Astrocyte (in vitro differentiated cells and primary cell): ENCODE results near the gene TXNDC9. TPM values are rescaled to one million over a fixed set of nuclear protein-coding genes. Genes with fewer than 3 reads are reported as not detected.

Experiments used
- DNase-seq: peaks from one replicate; pipeline ENCODE4 v3.0.0-alpha.2; 2010; ENCODE audit warnings: low read depth
- FAIRE-seq: peaks from 2 replicates; lab custom pipeline; 2011; peaks lifted over from hg19 to GRCh38; lab: Jason Lieb, UNC
- H2AFZ ChIP-seq: 2 replicates; pipeline ENCODE4 v1.6.0; 2012; ENCODE audit warnings: low read depth, low read length, inconsistent platforms
- H3K27ac ChIP-seq: 2 replicates; pipeline ENCODE4 v1.5.1; 2011; ENCODE audit warnings: low read depth, low read length, inconsistent platforms
- H3K27me3 ChIP-seq: 2 replicates; pipeline ENCODE4 v1.6.0; 2011; ENCODE audit warnings: low read length, inconsistent platforms; ENCODE audit not compliant: insufficient read depth
- H3K36me3 ChIP-seq: 2 replicates; pipeline ENCODE4 v1.5.1; 2011; ENCODE audit warnings: low read length, inconsistent platforms; ENCODE audit not compliant: insufficient read depth
- H3K4me1 ChIP-seq: 2 replicates; pipeline ENCODE4 v1.5.1; 2011; ENCODE audit warnings: low read length, inconsistent platforms; ENCODE audit not compliant: insufficient read depth
- H3K4me2 ChIP-seq: 2 replicates; pipeline ENCODE4 v1.6.0; 2012; ENCODE audit warnings: low read length, inconsistent platforms
- H3K4me3 ChIP-seq: 2 replicates; pipeline ENCODE4 v1.5.1; 2011; ENCODE audit warnings: low read depth, mild to moderate bottlenecking, low read length, inconsistent platforms; ENCODE audit not compliant: insufficient read depth
- H3K79me2 ChIP-seq: 2 replicates; pipeline ENCODE4 v1.6.0; 2012; ENCODE audit warnings: mild to moderate bottlenecking, low read length, inconsistent platforms; ENCODE audit not compliant: insufficient read depth
- H3K9ac ChIP-seq: 2 replicates; pipeline ENCODE4 v1.6.0; 2012; ENCODE audit warnings: mild to moderate bottlenecking, low read length, inconsistent platforms
- H3K9me3 ChIP-seq: 2 replicates; pipeline ENCODE4 v1.5.1; 2012; ENCODE audit warnings: low read depth, mild to moderate bottlenecking, low read length, inconsistent platforms; ENCODE audit not compliant: insufficient read depth
- H4K20me1 ChIP-seq: 2 replicates; pipeline ENCODE4 v1.6.0; 2012; ENCODE audit warnings: low read length, inconsistent platforms; ENCODE audit not compliant: insufficient read depth
- H3K27ac Mint-ChIP-seq: one replicate; pipeline ENCODE4 v1.8.0; 2021; ENCODE audit warnings: mild to moderate bottlenecking, mixed read lengths; ENCODE audit not compliant: unreplicated experiment
- H3K27me3 Mint-ChIP-seq: one replicate; pipeline ENCODE4 v1.8.0; 2021; ENCODE audit warnings: low read depth, mixed read lengths; ENCODE audit not compliant: unreplicated experiment
- H3K36me3 Mint-ChIP-seq: one replicate; pipeline ENCODE4 v1.8.0; 2021; ENCODE audit warnings: low read depth, mixed read lengths; ENCODE audit not compliant: unreplicated experiment
- H3K4me1 Mint-ChIP-seq: one replicate; pipeline ENCODE4 v1.8.0; 2021; ENCODE audit warnings: low read depth, mixed read lengths; ENCODE audit not compliant: unreplicated experiment
- H3K4me3 Mint-ChIP-seq: one replicate; pipeline ENCODE4 v1.8.0; 2021; ENCODE audit warnings: mild to moderate bottlenecking, moderate library complexity, mixed read lengths; ENCODE audit not compliant: unreplicated experiment
- H3K9me3 Mint-ChIP-seq: one replicate; pipeline ENCODE4 v1.8.0; 2021; ENCODE audit warnings: mild to moderate bottlenecking, mixed read lengths; ENCODE audit not compliant: unreplicated experiment
- CTCF ChIP-seq: IDR thresholded peaks from 2 replicates; pipeline ENCODE4 v1.5.1; 2011; ENCODE audit warnings: low read depth, mild to moderate bottlenecking, inconsistent platforms, low read length, moderate library complexity; ENCODE audit not compliant: insufficient read depth
- EZH2 ChIP-seq: IDR thresholded peaks from 2 replicates; pipeline ENCODE4 v1.6.1; 2012; ENCODE audit warnings: mild to moderate bottlenecking, low read length, inconsistent platforms; ENCODE audit not compliant: insufficient read depth
- total RNA-seq: library from RNA; stranded (reverse); gene quantifications from 2 replicates; pipeline ENCODE4 v1.2.1, GENCODE V29; 2021

The TXNDC9 gene
- total RNA-seq, 1 donor from 2014 or later, result 48.3 TPM

- Histone ChIP-seq H3K4me1 (no peaks in the 10 kb centered on the region), H3K36me3 (peaks cover 55% of the 10 kb centered on the region), H3K27me3 (no peaks in the 10 kb centered on the region), H3K79me2 (no peaks in the 10 kb centered on the region), H3K4me2 (no peak overlapping the region), H3K9me3 (no peaks in the 10 kb centered on the region), H3K4me3 (no peak overlapping the region), H3K27ac (no peak overlapping the region), H4K20me1 (no peaks in the 10 kb centered on the region), H3K9ac (no peak overlapping the region), H2AFZ (no peak overlapping the region)
- H3K4me1 Mint-ChIP-seq, result no peaks in the 10 kb centered on the region
- no peak for TF ChIP-seq EZH2
- TF ChIP-seq CTCF, result no peak
- DNase-seq (peak; percentile 39), FAIRE-seq (peak; percentile 55)
- H3K27me3 Mint-ChIP-seq, result no peaks in the 10 kb centered on the region
- H3K36me3 Mint-ChIP-seq, result peaks cover 23% of the 10 kb centered on the region
- no peak overlapping the region for H3K27ac Mint-ChIP-seq
- no peaks in the 10 kb centered on the region for H3K9me3 Mint-ChIP-seq
- H3K4me3 Mint-ChIP-seq, result no peak overlapping the region
Measured at GRCh38 chr2:99380376-99381010, 44.4 kb upstream of the TXNDC9 start.

GRCh38 chr2:99377879-99378278, 41.7 kb upstream of the TXNDC9 start:
- Histone ChIP-seq H3K4me1 (no peaks in the 10 kb centered on the region), H3K4me3 (no peak overlapping the region), H3K4me2 (no peak overlapping the region), H3K9me3 (no peaks in the 10 kb centered on the region), H4K20me1 (no peaks in the 10 kb centered on the region), H2AFZ (no peak overlapping the region), H3K9ac (no peak overlapping the region), H3K36me3 (peaks cover 49% of the 10 kb centered on the region), H3K79me2 (no peaks in the 10 kb centered on the region), H3K27me3 (no peaks in the 10 kb centered on the region), H3K27ac (no peak overlapping the region)
- Mint-ChIP-seq H3K4me3 (no peak overlapping the region), H3K9me3 (no peaks in the 10 kb centered on the region), H3K27ac (no peak overlapping the region), H3K36me3 (peaks cover 26% of the 10 kb centered on the region), H3K27me3 (no peaks in the 10 kb centered on the region), H3K4me1 (no peaks in the 10 kb centered on the region)
- peak; percentile 5 for FAIRE-seq
- no peak for DNase-seq
- TF ChIP-seq EZH2 (no peak), CTCF (no peak)

- H2AFZ ChIP-seq, result no peak overlapping the region
- H3K4me1 ChIP-seq, result no peaks in the 10 kb centered on the region
- no peaks in the 10 kb centered on the region for H3K9me3 Mint-ChIP-seq
Measured at GRCh38 chr2:99376254-99376864, 40.2 kb upstream of the TXNDC9 start.

More at GRCh38 chr2:99376254-99376864, 40.2 kb upstream of the TXNDC9 start:
- Histone ChIP-seq H3K4me3 (no peak overlapping the region), H3K9ac (no peak overlapping the region), H4K20me1 (no peaks in the 10 kb centered on the region), H3K36me3 (peaks cover 39% of the 10 kb centered on the region), H3K27ac (no peak overlapping the region), H3K27me3 (no peaks in the 10 kb centered on the region), H3K9me3 (no peaks in the 10 kb centered on the region), H3K79me2 (no peaks in the 10 kb centered on the region), H3K4me2 (no peak overlapping the region)
- peaks cover 28% of the 10 kb centered on the region for H3K36me3 Mint-ChIP-seq
- no peaks in the 10 kb centered on the region for H3K4me1 Mint-ChIP-seq
- TF ChIP-seq EZH2 (no peak), CTCF (no peak)
- no peak overlapping the region for H3K27ac Mint-ChIP-seq
- no peaks in the 10 kb centered on the region for H3K27me3 Mint-ChIP-seq
- DNase-seq (no peak), FAIRE-seq (no peak)
- H3K4me3 Mint-ChIP-seq, result no peak overlapping the region
